Measurements from ENCODE around the gene HOXA9.

Gene HOXA9

DNA sequence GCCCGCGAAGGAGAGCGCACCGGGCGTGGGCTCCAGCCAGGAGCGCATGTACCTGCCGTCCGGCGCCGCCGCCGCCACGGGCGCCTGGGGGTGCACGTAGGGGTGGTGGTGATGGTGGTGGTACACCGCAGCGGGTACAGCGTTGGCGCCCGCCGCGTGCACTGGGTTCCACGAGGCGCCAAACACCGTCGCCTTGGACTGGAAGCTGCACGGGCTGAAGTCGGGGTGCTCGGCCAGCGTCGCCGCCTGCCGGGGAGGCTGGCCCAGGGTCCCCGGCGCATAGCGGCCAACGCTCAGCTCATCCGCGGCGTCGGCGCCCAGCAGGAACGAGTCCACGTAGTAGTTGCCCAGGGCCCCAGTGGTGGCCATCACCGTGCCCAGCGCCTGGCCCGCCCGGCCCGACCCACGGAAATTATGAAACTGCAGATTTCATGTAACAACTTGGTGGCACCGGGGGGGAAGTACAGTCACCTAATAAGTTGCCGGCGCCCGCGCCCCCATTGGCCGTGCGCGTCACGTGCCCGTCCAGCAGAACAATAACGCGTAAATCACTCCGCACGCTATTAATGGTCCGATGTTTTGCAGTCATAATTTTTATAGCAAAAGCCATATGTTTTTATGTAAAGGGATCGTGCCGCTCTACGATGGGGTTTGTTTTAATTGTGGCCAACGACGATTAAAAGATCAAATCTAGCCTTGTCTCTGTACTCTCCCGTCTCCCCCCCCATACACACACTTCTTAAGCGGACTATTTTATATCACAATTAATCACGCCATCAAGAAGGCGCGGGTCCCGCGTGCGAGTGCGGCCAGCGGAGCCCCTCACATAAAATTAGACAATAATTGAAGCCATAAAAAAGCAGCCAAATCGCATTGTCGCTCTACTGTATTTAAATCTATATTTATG is at the start of gene HOXA9:
Gene HOXA9, minus strand, starts transcription at position 449 of the 907 bp plus-strand sequence. Its CDS starts 80 bp downstream, at position 369.
- DNase-seq, result no peak

DNA sequence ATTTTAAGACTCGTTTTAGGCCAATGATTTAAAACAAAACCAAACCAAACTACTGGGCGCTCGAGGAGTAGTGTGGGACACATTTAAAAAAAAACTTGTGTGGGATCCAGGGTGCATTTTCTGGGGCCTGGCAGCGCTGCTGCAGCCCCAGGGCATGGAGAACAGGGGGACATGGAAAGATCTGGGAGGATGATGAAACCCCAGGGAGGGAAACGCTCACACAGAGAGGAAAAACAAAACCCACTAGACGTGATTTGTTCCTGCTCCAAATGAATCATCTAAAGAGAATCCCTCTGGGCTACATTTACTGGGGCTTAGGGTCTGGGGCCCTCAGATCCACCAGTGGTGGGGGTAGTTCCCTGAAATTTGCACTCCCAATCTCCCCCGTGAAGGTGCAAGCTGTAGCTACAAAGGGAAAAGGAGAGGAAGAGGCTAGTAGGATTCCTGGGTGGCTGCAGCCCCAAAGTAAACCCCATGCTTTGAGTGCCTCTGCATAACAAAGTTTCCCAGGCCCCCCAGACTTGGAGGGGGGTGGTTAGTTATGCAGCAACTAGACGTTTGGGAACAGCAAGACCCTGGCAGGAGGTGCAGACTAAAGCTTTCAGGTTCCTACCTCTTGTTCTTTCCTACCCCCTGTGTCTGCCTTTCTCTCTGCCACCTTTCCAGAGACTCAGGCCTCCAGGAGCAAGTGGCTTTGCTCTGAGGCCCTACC is 49.1 kb upstream of the HOXA9 start:
- DNase-seq, result no peak

GRCh38 chr7:27213433-27214238 is 48.3 kb upstream of the HOXA9 start:
- DNase-seq, result no peak

- DNase-seq, result no peak
Measured at GRCh38 chr7:27212497-27213432, 47.4 kb upstream of the HOXA9 start.

DNA sequence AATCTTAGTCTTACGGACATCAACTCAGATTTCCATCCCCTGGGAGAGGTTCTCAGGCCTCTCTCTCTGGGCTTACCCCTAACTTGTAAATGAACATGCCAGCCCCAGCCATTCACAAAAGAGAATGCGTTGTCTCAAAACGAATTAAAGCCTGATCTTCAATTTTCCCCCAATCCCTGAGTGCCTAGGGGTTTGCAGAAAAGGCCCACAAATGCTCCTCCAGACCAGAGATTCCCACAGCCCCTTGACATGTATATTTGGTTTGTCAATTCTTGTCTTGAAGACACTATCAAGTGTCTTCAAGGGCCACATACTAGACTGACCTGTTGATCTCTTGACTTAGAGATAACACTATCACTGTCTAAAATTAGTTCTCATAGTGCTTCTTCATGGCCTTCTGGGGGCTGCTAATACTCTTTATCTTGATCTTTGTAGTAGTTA is 46.4 kb upstream of the HOXA9 start:
- DNase-seq, result no peak

GRCh38 chr7:27211084-27211446 is 45.7 kb upstream of the HOXA9 start:
- no peak for DNase-seq

DNA sequence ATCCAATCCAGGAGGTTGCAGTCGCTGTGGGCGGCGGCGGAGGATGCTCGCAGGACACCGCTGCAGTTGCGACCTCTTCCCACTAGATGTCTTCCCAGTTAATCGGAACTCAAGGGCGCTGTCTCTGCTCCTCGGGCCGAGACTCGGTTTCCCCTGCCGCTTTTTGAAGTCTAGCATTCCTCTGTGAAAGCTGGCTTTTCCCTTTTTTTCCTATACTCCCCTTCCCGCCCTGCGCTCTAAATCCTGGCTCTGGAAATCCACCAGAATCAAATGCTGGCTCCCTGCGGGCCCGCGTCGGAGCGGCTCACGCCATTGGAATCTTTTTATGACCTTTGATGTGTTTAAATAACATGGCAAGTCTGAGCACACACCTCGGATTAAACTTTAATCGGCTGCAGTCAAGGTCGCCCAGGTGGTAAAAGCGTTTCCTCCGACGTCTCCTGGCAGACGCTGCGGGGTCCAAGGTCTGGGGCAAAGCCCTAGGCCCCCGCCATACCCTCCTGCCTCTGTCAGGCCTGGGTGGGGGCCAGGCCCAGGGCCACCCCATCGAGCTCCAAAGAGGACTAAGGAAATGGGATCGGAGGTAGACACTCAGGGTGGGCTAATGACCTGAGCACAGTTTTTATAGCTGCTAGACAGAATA is 45.2 kb upstream of the HOXA9 start:
- DNase-seq, result no peak

GRCh38 chr7:27209933-27210440 is 44.6 kb upstream of the HOXA9 start:
- DNase-seq, result no peak

DNA sequence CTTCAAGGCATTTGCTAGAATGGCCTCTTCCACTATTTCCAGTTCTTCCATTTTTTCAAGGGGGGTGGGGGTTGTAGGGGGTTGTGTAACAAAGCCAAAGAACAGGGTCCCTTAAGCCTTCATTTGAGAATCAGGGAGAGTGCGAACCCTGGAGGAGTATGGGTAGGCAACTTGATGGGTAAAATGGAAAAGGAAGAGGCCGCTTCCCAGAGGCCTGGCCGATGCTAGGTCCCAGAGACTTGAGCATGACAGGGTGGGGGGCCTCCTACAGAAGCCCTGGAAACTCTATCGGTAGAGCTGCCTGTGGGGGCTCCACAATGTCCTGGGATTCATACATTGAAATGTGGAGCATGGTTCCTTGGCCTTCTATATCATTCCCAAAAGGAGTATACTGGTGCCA is 43.7 kb upstream of the HOXA9 start:
- no peak for DNase-seq

GRCh38 chr7:27207348-27207985 is 42.1 kb upstream of the HOXA9 start:
- DNase-seq, result no peak

- DNase-seq, result no peak
Measured at GRCh38 chr7:27205325-27206280, 40.3 kb upstream of the HOXA9 start.

- DNase-seq, result no peak
Measured at GRCh38 chr7:27204851-27205322, 39.5 kb upstream of the HOXA9 start.

- DNase-seq, result no peak
Measured at GRCh38 chr7:27203964-27204594, 38.7 kb upstream of the HOXA9 start.

DNA sequence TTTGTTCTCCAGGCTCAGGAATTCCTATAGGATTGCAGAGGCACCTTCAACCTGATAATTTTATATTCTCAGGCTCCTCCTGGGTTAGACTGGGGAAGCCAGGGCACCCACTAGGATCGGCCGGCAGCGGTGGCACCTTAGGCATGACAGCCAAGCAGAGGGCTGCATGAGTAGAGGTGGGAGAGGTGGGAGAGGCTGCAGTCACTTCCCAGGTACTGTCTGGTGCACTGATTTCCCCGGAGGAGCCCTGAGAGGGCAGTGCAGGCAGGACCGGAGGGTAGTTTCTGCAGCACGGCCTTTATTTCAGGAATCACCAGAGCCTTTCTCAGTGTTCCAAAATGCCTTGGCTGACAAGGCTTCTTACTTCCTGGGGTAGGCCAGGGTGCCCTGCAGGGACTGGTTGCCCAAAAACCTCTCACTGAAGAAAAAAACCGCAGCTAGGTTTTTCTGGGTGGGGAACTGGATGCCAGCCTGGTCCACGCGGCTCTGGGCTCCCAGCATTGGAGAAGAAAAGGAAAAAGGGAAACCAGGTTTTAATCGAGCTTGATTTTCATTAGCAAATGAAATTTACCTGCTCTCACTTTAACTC is 38.1 kb upstream of the HOXA9 start:
- DNase-seq, result no peak

GRCh38 chr7:27202862-27203134 is 37.5 kb upstream of the HOXA9 start:
- DNase-seq, result no peak

DNA sequence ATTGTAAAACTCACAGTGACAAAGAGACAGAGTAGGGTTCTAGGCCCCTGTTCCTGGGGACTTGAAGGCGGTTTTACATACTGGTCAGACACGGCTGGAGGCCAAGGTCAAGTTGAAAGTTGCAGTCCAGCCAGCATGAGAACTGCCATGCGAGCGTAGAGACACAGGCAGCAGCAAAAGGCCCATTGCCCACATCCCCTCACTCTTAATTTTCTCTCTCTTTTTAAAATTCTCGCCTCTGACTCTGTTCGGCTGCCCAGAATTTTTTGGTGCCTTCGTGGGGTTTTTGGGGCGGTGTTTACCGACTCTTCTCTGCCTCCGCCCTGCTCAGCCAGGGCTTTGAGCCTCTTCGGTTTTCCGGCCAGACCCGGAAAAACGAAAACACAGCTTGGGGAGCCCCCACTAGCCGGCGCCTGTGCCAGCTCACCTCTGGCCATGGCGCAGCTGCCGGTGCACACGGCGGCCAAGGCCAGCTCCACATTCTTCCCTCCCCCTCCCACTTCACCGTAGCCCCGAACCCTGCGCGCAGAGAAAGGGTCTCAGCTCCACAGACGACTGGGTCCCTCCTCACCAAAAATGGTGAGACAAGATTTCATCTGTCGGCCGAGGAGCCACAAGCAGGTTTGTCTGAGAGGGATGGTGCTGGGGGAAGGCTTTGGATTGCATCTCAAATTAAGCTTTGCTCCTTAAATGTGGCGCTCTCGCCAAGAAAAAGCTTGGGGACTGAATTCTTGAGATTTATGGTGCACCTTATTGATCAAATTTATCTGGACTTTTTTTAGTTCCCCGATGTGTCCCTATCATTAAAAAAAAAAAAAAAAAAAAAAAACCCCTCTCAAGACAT is 36.9 kb upstream of the HOXA9 start:
- no peak for DNase-seq

DNA sequence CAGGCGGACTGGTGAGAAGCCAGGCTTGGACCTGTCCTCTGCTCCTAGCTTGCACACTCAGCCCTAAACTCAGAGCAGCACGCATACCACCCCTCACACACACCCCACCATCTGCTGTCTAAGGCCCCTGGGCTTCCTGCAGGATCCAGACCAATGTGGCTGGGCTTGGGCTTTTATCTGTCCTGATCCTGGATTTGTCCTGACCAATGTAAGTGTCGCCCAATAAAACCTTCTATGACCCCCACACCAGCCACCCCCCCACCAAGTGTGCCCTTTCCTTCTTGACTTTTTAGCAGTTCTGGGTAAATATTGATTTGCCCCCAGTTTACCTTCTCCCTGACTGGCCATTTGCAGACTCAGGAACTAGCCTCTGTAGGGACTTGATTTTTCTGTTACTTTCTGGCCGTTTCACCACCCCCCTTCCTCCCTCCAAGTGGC is 36.3 kb upstream of the HOXA9 start:
- peak in 1 of 2 experiments; percentile 13 for DNase-seq

Measured in AML-193 (cell line).